Measurements from ENCODE around the gene PRPH.

Gene PRPH

DNA sequence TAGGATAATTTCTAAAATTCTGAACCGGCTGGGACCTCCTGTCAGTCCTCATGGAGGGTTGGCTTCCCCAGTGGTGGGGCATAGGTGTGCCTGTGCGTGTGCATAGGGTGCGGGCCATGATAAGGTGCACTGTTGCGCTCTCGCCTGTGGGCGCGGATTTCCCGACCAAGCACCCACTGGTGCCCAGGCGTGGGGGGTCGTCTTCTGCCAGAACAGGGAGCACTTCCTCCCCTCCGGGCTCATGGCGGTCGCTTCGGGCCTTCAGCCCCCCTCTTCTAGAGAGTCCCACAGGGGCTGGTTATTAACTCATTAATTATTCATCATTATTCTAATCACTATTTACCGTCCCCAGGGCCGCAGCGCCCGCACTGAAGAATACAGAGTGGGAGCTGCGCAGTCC, 39.3 kb downstream of the PRPH start:
- DNase-seq, result no peak

DNA sequence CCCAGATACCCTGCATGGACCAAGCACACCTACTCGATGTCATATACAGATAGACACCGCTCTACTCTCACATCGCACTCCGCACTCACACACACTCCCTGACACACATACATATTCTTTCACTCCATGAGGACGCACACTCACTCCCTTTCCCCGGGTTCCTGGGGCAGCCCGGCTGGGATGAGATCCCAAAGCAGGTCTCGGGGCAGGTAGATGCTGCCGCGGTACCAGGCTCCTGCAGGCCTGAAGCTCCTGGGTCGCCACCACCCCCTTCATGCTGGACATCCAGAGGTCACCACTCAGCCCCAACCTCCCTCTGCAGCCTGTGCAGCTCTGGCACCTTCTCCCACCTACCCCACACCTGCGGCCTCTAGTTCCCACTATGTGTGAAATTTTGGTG, 39.7 kb downstream of the PRPH start:
- no peak for DNase-seq

DNA sequence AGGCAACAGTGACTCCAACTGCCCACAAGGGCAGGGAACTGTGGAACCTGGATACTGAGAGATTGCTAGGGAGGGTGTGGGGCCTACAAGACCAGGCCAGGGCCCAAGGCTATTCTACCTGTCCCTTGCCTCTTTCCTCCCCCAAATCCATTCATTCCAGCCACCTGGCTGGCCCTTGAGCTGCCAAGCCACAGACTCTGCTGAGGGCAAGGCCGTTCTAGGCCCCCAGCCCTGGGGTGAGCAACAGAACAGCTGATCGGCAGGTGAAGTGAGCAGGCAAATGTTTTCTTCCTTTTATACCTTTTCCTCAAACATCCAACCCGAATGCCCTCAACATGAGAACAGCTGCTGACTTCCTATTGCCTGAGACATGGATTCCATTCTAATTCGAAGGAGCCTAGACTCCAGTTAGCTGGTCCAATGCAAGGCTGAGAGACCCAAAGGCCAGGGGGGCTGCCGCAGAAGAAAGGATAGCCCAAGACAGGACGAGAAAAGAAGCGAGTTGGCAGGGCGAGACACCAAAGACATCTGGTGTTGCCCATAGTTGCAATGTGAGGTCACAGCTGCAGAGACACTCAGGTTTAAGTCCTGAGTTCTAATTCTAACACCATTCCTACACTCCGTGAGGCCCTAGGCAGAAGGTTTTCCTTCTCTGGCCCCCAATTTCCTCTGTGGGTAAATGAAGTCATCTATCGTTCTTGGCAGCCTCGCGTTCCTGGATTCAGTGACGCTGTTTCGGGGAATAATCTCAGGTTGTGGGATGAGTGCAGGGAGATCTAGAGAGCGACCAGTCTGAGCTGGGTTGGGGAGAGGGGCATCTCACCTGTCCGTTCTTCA, 40.4 kb downstream of the PRPH start:
- DNase-seq, result no peak

DNA sequence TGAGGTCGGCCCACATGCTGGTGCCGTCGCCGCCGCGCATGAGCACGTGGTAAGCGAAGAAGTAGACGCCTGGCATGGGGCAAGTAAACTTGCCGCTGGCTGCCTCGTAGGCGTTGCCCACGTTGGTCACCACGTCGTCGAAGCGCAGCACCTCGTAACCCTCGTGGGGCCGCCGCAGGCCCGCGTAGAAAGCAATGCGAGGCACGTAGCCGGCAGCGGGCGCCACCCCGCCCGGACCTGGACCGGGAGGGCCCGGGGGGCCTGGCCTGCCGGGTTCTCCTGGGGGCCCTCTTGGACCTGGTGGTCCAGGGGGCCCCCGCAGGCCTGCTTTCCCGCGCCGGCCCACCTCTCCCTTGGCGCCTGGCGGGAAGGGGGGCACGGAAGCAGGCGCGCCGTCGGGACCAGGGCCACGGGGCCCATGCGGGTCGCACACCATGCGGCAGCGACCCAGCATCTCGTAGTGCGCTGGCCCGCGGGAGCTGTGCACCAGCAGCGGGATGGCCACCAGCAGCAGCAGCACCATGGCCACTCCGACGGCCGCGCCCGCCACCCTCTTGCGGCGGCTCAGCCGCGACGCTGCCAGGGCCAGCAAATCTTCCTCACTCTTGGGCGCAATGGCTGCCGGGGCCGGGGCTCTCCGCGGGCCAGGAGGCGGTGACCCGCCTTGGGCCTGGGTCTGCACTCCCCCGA, 41.2 kb downstream of the PRPH start:
- DNase-seq, result no peak

DNA sequence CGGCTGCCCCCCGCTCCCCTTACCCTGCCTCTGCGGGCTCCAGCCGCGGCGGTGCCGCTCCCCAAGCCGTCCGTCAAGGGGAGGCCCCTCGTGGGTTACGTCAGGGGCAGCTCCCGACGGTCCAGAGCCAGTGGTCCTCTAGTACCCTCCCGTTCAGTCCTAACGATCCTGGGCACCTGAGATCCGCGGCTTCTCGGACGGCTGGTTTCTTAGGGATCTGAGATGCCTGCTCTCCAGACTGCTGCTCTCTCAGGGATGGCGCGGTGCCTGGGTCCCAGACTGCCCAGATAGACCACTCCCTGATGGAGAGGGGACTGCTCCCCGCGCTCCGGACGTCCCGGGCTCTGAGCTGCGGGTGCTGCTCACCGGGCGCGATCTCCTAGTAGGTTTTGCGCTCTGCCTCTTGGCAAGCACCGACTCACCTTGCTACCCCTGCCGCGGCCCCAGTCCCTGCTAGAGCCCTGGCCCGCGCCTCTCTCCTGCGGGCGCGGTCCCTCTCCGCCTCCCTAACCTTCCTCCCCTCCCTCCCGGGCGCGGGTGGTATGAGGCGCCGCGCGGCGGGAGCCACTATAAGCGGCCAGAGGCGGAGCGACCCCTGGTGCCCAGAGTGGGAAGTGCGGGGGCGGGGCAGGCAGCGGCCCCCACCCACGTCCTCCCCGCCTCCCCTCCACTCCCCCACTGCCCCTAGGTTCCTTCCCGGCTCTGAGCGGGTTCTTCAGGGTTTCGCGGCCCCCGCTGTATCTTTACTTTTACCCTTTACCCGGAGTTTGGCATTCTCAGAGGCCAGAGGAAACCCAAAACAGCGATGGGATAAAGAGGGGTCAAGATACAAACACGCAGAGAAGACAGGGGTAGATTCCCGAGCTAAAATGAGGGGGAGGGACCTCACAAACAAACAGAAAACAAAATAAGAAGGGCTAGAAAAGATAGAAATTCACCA, 42.0 kb downstream of the PRPH start, which contains the start of gene C1QL4:
C1QL4 (minus strand) TSS at position 544 of the 940 bp plus-strand sequence. CDS start 711 bp downstream, outside the sequence.
- peak in 1 of 2 experiments; percentile 91 for DNase-seq

DNA sequence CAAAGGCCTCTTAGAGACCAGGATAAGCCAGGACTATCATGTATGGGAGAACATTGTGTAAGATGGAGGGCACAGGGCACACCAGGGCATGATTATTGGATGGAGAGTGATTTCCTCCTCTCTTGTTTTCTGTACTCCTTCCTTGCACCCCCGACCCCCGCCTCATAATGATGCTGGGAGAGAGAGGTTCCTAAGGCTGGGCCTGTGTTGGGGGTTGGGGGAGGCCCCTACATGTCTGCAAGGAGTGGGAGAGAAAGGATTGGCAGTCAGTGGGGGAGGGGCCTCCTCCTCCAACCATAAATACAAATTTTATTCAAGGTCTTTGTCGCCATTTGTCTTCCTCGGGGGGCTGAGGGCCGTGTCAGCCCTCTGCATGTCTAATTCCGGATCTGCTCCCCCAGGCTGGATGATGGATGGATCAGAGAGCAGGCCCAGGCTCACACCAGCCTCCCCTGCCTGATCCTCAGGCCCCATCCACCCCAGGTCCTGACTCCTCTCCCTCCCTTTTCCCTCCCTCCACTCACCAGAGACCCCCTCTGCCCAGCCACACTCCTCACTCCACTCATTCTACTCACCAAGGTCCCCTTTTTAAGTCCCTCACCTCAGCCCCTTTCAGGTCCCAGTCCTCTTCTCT, 44.0 kb downstream of the PRPH start:
- DNase-seq, result no peak

DNA sequence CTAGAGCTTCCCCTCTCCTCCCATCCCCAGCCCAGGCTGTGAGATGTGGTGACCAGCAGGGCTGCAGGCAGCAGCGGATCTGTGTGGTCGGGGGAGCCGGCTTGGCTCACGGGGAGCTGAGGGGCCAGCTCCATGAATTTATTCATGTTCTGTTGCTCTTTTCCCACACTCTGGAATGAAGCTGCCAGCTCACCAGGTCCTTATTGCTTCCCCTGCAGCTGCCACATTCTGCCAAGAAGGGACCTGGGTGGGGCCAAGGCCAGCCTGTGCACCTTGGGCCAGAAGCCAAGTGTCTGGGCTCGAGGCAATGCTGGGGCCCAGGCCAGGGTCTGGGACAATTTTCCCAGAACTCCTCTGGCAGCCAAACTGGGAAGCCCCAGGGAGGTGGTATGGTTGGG, 44.5 kb downstream of the PRPH start:
- peak in 1 of 2 experiments; percentile 29 for DNase-seq

DNA sequence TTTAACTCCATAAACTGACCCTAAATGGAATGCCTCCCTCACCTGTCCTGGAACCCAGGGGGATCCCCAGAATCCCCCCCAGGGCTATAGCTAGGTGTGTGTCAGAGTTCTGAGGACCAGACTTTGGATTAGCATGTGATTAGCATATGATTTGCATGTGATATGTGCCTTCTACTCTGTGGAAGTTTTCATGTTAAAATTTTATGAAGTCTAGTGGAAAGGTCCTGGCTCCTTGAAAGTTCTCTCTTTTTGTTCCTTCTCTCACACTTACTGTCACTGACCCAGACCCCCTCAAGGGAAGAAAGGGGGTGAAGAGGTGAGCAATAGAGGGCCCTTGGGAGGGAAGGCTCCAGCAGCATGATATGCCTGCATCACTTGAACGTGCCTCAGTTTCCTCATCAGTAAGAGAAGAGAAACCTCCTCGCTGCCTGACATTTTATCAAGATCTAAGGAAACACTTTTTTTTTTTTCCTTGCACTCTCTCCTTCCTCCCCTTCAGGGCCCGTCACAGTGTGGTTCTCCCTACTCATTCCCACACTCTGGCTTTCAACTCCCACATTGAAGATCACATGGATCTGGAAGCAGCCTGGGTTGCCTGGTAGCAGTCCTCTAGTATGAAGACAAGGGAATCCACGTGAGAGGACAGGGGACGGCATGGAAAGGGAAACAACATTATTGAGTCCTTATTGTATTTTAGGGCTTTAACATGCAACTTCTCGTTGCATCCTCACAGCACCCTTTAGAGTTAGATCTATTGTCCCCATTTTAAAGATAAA, 45.3 kb downstream of the PRPH start:
- peak in 1 of 2 experiments; percentile 21 for DNase-seq

DNA sequence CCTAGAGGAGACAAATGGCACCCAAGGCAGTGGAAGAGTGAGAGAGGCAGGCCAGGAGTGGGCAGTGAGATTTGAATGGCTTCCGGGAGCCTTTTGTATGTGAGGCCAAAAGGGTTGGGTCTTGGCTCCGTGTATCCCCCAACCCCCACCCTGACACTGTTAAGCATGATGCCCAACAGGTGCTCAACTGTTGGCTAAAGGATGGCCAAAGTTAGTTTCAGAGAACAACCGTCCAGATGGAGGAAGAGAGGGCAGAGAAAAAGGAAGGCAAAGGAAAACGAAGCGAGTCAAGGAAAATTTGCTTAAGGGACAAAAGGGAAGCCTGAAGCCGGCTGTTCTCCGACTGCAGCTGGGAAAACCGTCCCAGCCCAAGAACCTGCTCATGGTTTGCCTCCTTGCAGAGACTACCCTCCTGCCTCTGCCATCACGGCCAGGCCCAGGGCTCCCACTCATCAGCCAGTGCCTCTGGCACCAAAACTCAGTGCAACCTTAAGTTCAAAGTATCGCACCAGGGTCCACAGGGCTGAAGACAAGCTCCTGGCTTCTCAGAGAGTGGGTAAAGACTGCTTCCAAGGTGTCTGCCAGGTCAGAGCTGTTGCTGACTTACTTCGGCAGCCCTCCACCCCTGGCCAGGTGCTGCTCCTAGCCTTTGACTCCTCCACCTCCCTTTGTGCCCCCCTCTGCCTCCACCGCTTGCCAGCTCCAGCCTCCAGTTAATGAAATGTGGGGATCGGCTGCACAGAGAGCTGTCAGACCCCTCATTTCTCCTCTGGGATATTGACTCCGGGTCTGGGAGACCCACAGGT, 46.2 kb downstream of the PRPH start:
- no peak for DNase-seq

DNA sequence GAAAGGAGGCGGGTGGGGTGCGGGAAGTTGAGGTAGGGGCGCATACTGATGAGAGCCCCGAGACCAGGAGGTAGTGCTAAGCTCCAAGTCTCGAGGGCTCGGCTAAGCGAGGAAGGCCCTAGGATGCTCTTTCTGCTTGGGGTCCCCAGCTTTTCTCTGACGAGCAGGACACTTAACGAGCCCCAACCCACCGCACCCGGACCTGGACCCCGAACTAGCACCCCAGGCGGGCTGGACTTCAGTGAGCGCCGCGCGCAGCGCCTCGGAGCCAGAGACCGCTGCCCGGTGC, 46.8 kb downstream of the PRPH start:
- no peak for DNase-seq

DNA sequence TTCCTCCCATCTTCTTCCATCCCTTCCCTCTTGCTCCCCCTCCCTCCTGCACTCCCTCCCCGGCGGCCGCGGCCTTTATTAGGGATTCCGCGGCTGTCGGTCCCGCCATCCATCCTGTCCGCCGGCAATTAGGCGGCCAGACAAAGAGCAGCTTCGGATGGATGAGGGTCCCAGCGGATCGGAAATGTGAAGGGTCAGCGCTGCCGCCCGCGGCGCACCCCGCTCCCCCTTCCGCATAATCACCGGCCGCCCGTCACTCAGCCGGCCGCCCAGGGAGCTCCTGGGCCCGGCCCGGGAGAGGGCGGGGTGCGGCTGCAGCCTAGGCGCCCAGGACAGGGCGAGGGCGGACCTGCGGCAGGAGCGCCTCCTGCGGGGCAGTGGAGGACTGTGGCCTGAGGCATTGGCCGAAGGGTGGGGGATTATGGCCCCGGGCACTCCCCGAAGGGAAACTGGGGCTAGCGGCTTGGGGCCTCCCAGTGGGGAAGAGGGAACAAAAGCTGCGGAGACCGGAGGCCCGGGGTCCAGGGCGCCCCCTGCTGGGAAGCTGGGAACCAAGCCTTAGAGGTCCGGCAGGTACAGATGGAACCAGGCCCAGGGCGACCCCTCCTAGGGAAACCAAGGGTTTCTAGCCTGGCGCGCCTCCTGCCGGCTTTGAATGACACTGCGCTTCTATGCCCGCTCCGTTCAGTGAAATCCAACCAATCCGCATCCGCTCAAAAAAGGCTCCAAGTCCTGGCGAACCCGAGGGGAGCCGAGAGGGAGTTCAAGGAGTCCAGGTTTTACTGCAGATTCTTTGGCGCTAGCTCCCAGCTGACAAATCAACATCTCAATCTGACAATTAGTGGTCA, 47.3 kb downstream of the PRPH start:
- peak; percentile 90 to 98 for DNase-seq

DNA sequence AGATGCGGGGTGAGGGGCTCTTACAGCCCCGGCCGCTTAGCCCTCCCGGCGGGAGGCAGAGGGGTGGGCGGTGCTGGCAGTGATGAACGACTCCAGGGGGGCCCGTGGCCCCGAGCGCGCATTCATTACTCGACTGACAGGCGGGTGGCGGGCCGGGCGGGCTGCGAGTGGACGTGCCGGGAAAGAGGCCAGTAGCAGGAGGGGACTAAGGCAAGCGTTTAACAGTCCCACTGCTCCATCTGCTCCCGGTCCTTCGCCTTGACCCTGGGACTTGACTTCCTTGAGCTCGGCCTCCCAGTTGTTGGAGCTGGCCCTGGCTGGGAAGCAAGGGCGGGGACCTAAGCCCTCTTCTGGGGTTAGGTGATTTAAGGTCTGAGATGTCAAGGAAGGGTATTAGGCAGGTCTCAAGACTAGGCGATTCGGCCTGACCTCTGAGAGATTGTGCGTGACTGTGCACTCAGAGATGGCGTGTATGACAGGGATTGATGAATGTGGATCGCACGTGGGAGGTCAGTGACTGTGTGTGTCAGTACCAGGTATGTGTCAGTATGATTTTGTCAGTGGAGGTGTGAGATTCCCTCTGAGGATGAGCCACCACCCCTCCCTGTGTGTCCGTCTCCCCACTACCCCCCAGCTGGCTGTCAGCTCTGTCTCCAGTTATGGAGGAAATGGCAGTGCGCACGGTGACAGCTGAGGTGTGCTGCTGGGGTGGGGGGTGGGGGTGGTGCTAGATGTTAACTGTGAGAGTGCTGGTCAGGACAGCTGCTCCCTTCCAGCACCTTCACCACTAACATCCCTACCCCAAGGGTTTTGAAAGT, 48.2 kb downstream of the PRPH start:
- DNase-seq, result peak in 1 of 2 experiments; percentile 28

DNA sequence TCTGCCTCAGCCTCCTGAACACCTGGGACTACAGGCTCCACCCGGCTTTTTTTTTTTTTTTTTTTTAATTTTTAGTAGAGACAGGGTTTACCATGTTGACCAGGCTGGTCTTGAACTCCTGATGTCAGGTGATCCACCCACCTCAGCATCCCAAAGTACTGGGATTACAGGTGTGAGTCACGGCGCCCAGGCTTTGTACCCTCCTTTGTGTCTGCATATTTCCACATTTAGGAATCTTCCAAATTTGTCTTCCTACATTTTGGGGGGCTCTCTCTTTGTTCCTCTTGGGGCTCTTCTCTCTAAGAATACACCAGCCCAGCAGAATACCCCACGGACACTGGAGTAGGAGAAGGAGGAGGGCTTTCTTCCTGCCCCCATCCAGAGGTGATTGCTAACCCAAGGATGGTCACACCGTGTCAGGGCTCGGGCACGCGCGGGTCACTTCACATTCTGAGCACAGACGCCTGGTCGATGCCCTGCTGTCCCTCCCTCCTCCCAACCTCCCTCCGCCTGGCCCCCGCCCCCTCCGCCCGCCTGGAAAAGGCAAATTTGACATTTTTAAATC, 49.6 kb downstream of the PRPH start:
- no peak for DNase-seq

DNA sequence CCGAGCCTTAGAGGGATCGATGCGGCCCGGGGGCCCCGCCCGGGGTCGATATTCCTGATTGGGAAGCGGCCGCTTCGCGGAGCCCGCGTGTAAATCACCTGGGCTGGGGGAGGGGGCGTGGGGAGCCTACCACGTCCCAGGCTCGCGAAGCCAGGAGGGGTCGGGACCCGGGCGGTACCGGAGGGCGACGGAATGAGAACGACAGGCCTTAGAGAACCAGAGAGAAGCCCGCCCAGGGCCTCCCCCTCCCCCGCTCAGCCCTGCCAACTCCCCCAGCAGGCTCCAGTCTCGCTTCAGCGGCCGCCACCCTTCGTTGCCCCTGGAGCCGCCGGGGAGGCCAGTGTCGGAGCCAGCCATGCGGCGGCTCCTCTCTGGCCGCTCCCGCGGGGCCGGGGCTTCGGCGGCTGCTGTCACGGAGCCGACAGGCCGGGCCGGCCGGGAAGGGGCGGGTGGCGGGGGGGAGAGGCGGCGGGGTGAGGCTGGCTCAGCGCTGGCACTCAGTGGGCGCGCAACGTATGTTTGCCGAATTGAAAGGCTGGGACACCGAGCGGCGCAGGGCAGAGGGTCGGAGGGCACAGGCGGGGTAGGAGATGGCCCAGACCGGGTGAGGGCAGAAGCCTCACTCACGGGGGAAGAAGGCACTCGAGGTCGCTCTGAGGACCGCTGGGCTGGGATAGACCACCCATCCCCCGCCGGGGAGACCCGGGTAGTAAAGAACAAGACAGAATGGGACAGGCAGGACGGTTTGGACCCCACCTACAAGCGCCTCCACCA, 50.3 kb downstream of the PRPH start:
- DNase-seq, result peak; percentile 73 to 92

DNA sequence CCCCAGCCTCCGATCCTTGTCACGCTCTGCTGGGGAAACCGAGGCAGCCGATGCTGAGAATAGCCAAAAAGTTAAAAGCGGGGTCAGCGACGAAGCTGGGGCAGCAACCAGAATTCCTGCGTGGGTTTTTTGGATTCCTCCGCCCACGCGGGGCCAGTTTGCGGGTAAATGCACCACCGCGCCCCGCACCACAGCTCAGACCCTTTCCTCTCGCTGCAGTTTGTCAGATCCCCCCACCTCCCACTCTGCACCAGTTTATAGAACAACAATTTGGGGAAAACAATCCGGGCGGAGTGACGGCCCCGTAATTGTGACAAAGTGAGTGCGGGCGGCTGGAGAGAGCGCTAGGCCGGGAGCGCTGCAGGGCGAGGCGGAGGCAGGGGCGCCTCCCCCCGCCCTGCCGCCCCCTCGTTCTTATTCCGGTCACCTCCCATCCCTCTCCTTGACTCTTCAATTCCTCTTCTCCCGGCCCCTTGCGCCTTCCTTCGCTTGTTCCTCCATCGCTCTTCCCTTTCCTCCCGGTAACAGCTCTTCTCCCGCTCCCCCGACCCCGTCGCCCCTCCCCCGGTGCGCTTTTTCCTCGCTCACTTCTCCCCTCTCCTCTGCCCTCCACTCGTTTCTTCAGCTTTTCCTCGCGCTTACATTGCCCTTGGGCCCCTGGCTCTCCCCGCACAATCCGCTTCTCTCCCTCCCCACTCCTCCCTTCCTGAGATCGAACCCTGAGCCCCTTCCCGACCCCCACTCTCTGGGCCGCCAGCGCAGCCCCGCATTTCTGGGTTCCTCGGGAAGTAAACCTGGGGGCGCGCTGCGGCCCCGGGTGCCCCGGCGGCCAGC, 51.1 kb downstream of the PRPH start:
- DNase-seq, result peak; percentile 42 to 54

DNA sequence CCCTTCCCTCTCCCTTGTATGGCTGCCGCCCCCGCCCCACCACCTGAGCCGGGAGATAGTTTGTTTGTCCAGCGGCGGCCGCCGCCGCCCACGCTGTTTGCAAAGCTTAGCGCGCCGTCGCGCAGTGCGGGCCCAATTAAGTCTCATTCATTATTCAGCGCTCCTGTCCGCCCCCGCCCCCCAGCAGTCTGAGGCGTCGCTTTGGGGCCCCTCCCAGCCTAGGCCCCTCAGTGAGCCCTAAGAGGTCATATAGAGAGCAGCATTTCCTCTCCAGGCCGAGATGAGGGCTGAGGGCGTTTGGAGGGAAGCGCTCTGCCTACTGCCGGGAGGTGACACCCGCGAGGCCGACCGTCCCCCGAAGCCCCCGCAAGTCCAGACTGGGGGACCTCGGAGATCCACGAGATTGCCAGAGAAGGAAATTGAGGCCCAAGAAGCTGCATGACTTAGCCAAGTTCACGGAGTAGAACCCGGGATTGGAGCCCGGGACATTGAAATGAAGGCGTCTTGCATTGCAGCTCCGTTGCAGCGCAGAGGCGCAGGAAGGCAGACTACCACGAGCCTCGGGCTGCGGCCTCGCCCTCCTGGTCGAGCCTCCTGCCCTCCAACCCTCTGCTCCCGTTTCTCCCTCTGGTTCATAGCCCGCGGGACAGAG, 51.8 kb downstream of the PRPH start, which contains the start of gene DNAJC22:
DNAJC22 (plus strand) TSS at position 230 of the 652 bp plus-strand sequence. CDS start 1,985 bp downstream, outside the sequence.
- peak; percentile 67 to 85 for DNase-seq
